GM12892 (cell line): ENCODE data around the gene FBLIM1.

Experiments used
- POLR2A ChIP-seq: IDR thresholded peaks from 2 replicates; pipeline ENCODE4 v1.6.1; 2011; ENCODE audit warnings: low read depth, low read length, control low read depth
- POLR2AphosphoS5 ChIP-seq: IDR thresholded peaks from 2 replicates; pipeline ENCODE4 v1.6.1; 2011; ENCODE audit warnings: low read depth, low read length, control low read depth
- TAF1 ChIP-seq: IDR thresholded peaks from 2 replicates; pipeline ENCODE4 v1.6.1; 2011; ENCODE audit warnings: low read depth, mild to moderate bottlenecking, control low read depth, low read length, borderline replicate concordance

DNA sequence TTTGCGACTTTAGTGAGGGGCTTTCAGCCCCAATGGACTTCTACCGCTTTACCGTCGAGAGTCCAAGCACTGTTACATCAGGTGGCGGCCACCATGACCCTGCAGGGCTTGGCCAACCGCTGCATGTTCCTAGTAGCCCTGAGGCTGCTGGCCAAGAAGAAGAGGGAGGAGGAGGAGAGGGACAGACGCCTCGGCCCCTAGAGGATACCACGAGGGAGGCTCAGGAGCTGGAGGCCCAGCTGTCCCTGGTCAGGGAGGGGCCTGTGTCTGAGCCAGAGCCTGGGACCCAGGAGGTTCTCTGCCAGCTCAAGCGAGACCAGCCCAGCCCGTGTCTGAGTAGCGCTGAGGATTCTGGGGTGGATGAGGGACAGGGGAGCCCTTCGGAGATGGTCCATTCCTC lies 31.2 kb upstream of the FBLIM1 start:
- TF ChIP-seq POLR2AphosphoS5 (no peak), TAF1 (no peak), POLR2A (no peak)
